Lung microvascular endothelial cell (primary cell): Measurements from ENCODE around the gene CAD. TPM values are rescaled to one million over a fixed set of nuclear protein-coding genes. Genes with fewer than 3 reads are reported as not detected.

Experiments
- DNase-seq, 2 donors: peaks; one replicate each; pipeline versions ENCODE4 v3.0.0 to v3.0.0-alpha.2; 2010; ENCODE audit warnings: low read depth in 2 of 2
- total RNA-seq: library from RNA; depleted of rRNA; stranded (reverse); fragments of >200 nt; gene quantifications from 2 replicates; pipeline ENCODE4 v1.2.1, GENCODE V29; 2014

The CAD gene
- total RNA-seq, 1 donor from 2014 or later = 29.6 TPM

GRCh38 chr2:27198627-27199026 lies 18.5 kb upstream of the CAD start:
- no peak for DNase-seq

- no peak for DNase-seq
Observed at GRCh38 chr2:27199241-27199640, 17.9 kb upstream of the CAD start.

GRCh38 chr2:27201675-27202074 lies 15.5 kb upstream of the CAD start:
- no peak for DNase-seq

GRCh38 chr2:27202854-27203253 lies 14.3 kb upstream of the CAD start:
- peak in 1 of 2 donors; percentile 50 for DNase-seq

- DNase-seq = no peak
Observed at GRCh38 chr2:27203741-27204140, 13.4 kb upstream of the CAD start.

GRCh38 chr2:27204566-27204965 lies 12.6 kb upstream of the CAD start:
- DNase-seq = no peak

GRCh38 chr2:27205206-27205605 lies 12.0 kb upstream of the CAD start:
- DNase-seq = no peak

- DNase-seq = no peak
Observed at GRCh38 chr2:27206346-27206745, 10.8 kb upstream of the CAD start.

- no peak for DNase-seq
Observed at GRCh38 chr2:27208486-27209050, 8.6 kb upstream of the CAD start.

GRCh38 chr2:27209621-27210401 lies 7.4 kb upstream of the CAD start:
- DNase-seq = peak in 1 of 2 donors; percentile 29

- DNase-seq = no peak
Observed at GRCh38 chr2:27211241-27211942, 5.8 kb upstream of the CAD start.

- peak; percentile 90 to 94 for DNase-seq
Observed at GRCh38 chr2:27211943-27212625, 5.1 kb upstream of the CAD start, which contains the start of the genes ATRAID and SLC5A6. ATRAID (plus strand) TSS chr2:27212041; CDS start chr2:27212369, 328 bp downstream. SLC5A6 (minus strand) TSS chr2:27212268; CDS start chr2:27207650, 4,618 bp downstream.

GRCh38 chr2:27212626-27213471 lies 4.3 kb upstream of the CAD start:
- peak in 1 of 2 donors; percentile 69 for DNase-seq

- DNase-seq = no peak
Observed at GRCh38 chr2:27214941-27215340, 2.2 kb upstream of the CAD start.

- DNase-seq = no peak
Observed at GRCh38 chr2:27216416-27217137, 592 bp upstream of the CAD start.

GRCh38 chr2:27218614-27219013 lies 1.4 kb downstream of the CAD start:
- DNase-seq = no peak

- DNase-seq = no peak
Observed at GRCh38 chr2:27219091-27219490, 1.9 kb downstream of the CAD start.

- no peak for DNase-seq
Observed at GRCh38 chr2:27220091-27220490, 2.9 kb downstream of the CAD start.

GRCh38 chr2:27221166-27221565 lies 4.0 kb downstream of the CAD start:
- DNase-seq = no peak

- no peak for DNase-seq
Observed at GRCh38 chr2:27222407-27222806, 5.2 kb downstream of the CAD start.
